ENCODE measurements around the gene ROM1.

ROM1 gene

GRCh38 chr11:62591448-62592145 lies 21.5 kb upstream of the ROM1 start, which contains the start of gene TUT1:
Gene TUT1, minus strand, starts transcription at chr11:62591523. Its CDS starts 38 bp downstream, at chr11:62591485.
- DNase-seq, result peak; percentile 98

GRCh38 chr11:62592146-62592815 lies 20.8 kb upstream of the ROM1 start:
- no peak for DNase-seq

GRCh38 chr11:62592989-62593421 lies 20.1 kb upstream of the ROM1 start:
- DNase-seq, result no peak

GRCh38 chr11:62593434-62594044 lies 19.5 kb upstream of the ROM1 start:
- peak; percentile 48 for DNase-seq

GRCh38 chr11:62595124-62595523 lies 17.9 kb upstream of the ROM1 start:
- DNase-seq, result no peak

- peak; percentile 51 for DNase-seq
Observed at GRCh38 chr11:62599069-62599696, 13.9 kb upstream of the ROM1 start.

GRCh38 chr11:62599901-62600300 lies 13.2 kb upstream of the ROM1 start:
- no peak for DNase-seq

- DNase-seq, result no peak
Observed at GRCh38 chr11:62600367-62601121, 12.5 kb upstream of the ROM1 start.

- DNase-seq, result no peak
Observed at GRCh38 chr11:62601122-62601371, 12.0 kb upstream of the ROM1 start.

- DNase-seq, result peak; percentile 95
Observed at GRCh38 chr11:62601372-62602140, 11.5 kb upstream of the ROM1 start, which contains the start of gene MTA2. Gene MTA2, minus strand, starts transcription at chr11:62601865. Its CDS starts 415 bp downstream, at chr11:62601450.

- DNase-seq, result peak; percentile 71
Observed at GRCh38 chr11:62602141-62603071, 10.7 kb upstream of the ROM1 start.

GRCh38 chr11:62603072-62603408 lies 10.0 kb upstream of the ROM1 start:
- no peak for DNase-seq

- DNase-seq, result no peak
Observed at GRCh38 chr11:62603776-62604299, 9.2 kb upstream of the ROM1 start.

- no peak for DNase-seq
Observed at GRCh38 chr11:62604460-62605120, 8.5 kb upstream of the ROM1 start.

GRCh38 chr11:62605467-62605866 lies 7.6 kb upstream of the ROM1 start:
- no peak for DNase-seq

GRCh38 chr11:62605902-62606301 lies 7.2 kb upstream of the ROM1 start:
- DNase-seq, result no peak

- DNase-seq, result no peak
Observed at GRCh38 chr11:62607714-62608113, 5.3 kb upstream of the ROM1 start.

- no peak for DNase-seq
Observed at GRCh38 chr11:62608776-62609175, 4.3 kb upstream of the ROM1 start.

GRCh38 chr11:62610403-62610802 lies 2.7 kb upstream of the ROM1 start:
- no peak for DNase-seq

Data from NCI-H748 treated with DMSO at 0.1 percent for 48 hours (cell line).